GM12891 (cell line): ENCODE results near the gene ERO1B.

Experiments
- POLR2A ChIP-seq: IDR thresholded peaks from 2 replicates; pipeline ENCODE4 v1.6.1; 2011; ENCODE audit warnings: low read depth, low read length, control low read depth
- POLR2AphosphoS5 ChIP-seq: IDR thresholded peaks from 2 replicates; pipeline ENCODE4 v1.6.1; 2011; ENCODE audit warnings: low read depth, low read length, control low read depth
- POU2F2 ChIP-seq: IDR thresholded peaks from 2 replicates; pipeline ENCODE4 v1.6.1; 2011; ENCODE audit warnings: low read depth, mild to moderate bottlenecking, control low read depth, low read length, moderate library complexity
- SPI1 ChIP-seq: IDR thresholded peaks from 2 replicates; pipeline ENCODE4 v1.6.1; 2011; ENCODE audit warnings: low read depth, low read length, control low read depth
- TAF1 ChIP-seq: IDR thresholded peaks from 2 replicates; pipeline ENCODE4 v1.6.1; 2011; ENCODE audit warnings: low read depth, low read length, control low read depth

DNA sequence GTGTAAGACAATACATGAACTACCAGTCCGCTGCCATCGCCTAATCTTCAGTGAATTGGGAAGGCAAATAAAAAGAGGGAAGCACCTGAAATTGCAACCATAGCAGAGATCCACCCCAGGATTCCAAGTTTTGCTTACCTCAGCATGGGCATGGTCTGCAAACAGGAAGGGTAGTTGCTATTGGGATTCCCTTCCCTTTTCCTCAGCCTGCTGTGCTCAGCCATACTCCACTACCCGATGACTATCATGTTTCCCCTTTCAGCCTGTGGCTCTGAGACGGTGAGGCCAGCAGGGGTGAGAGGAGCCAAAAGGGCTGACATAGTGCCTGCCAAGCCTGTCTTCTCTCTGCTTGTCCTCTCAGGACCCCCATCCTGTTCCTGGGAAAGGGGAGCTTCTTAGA, 75.2 kb downstream of the ERO1B start:
- TF ChIP-seq POLR2A (peak; percentile 45), TAF1 (no peak), POLR2AphosphoS5 (peak; percentile 40), SPI1 (no peak), POU2F2 (no peak)
